Gastrocnemius medialis (tissue), 4 donors: ENCODE measurements around the gene MANF.

Experiments
- CTCF ChIP-seq, 5 experiments: fragments of 450-650 bp in 3 of 5; fragments of 200-600 bp in 2 of 5; sonication (generic) in 2 of 5; IDR thresholded peaks in 4 of 5; conservative IDR thresholded peaks in 1 of 5; 1 replicate in 4 of 5; 2 replicates in 1 of 5; pipeline ENCODE4 v1.5.1; 2016 to 2019; ENCODE audit warnings: antibody characterized with exemption in 5 of 5, mild to moderate bottlenecking in 3 of 5, moderate library complexity in 3 of 5
- POLR2A ChIP-seq, 2 donors: fragments of 450-650 bp; IDR thresholded peaks; one replicate each; pipeline ENCODE4 v1.6.1; 2017; ENCODE audit warnings: antibody characterized with exemption in 2 of 2, mild to moderate bottlenecking in 2 of 2, moderate library complexity in 2 of 2

GRCh38 chr3:51354172-51354571 is 30.9 kb upstream of the MANF start:
- no peak for TF ChIP-seq CTCF (IDR thresholded peaks at IDR 0.05 in 4 of 5, conservative IDR thresholded peaks at IDR 0.05 in 1 of 5)
- TF ChIP-seq POLR2A (IDR thresholded peaks at IDR 0.05), result no peak
